8988T (cell line): ENCODE data around the gene BTBD16.

Source experiments
- DNase-seq: peaks from one replicate; pipeline ENCODE4 v3.0.0; 2011

BTBD16 gene

DNA sequence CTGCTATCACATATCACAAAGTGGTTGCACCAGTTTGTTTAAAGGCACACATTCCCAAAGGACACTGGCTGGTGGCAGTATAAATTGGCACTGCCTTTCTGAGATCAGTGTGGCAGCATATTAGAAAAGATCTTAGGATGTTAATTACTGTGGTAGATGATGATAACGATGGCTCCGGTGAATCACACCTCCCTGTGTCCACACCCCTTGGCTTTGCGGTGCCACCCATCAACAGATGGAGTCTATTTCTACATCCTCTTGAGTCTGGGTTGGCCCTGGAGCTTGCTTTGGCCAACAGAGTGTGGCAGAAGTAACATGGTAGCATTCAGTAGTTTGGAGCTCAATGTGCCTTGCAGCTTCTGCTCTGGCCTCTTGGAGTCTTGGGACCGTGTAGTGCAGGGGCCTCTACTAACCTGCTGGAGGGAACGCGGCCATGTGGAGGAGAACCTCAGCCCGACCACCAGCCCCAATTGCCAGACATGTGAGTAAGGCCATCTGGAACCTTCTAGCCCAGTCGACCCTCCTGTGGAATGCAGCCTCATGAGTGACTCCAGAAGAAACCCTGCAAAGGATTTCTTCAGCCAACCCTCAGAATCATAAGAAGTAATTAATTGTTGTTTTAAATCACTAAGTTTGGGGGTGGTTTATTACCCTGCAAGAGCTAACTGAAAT is 76.2 kb downstream of the BTBD16 start:
- no peak for DNase-seq

GRCh38 chr10:122348512-122348911 is 77.4 kb downstream of the BTBD16 start:
- DNase-seq = no peak

DNA sequence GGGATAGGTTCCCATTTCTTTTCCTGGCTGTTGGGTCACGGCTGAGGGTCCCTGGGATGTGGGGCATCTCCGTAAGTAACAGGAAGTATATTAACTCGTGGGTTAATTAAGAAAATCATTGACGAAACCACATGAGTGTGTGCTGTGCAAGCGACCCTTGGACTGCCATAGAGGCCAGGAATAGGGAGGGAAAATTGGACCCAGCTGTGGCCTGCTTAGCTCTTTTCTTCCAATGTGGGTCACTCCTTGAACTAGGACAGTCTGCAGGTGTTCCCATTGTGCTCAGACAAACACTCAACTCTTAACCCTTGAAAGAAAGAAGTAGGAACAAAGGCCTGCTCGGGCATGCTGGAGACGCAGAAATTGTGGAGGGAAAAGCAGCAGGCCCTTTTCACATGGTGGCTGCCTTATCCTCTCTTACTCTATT is 77.9 kb downstream of the BTBD16 start:
- DNase-seq = no peak

DNA sequence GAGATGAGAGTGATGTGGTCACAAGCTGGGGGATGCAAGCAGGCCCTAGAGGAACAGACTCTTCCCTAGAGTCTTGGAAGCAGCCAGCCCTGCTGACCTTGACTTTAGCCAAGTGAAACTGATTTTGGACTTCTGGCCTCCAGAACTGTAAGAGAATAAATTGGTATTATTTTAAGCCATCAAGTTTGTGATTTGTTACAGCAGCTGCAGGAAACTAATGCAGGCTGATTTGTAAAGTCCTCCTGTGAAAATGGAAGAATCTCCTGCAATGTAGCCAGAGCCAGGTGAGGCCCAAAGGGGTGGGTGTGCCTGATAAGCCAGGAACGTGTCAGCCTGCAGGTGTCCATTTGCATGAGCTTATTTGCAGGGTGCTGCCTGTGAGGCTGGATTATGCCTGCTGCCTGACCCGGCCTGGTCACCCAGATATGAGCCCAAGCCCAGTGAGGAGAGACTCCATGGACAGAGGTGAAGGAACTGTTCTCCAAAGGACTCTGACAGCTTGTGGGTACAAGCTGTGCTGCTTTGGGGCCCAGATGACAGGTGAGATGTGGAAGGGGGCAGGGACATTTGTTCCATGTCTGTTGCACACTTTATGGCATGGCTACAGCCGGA is 78.8 kb downstream of the BTBD16 start:
- no peak for DNase-seq

GRCh38 chr10:122350893-122351292 is 79.8 kb downstream of the BTBD16 start:
- no peak for DNase-seq

- DNase-seq = no peak
Observed at GRCh38 chr10:122352817-122353525, 81.9 kb downstream of the BTBD16 start.

- no peak for DNase-seq
Observed at GRCh38 chr10:122354383-122354782, 83.3 kb downstream of the BTBD16 start.

GRCh38 chr10:122357685-122358084 is 86.6 kb downstream of the BTBD16 start:
- no peak for DNase-seq

DNA sequence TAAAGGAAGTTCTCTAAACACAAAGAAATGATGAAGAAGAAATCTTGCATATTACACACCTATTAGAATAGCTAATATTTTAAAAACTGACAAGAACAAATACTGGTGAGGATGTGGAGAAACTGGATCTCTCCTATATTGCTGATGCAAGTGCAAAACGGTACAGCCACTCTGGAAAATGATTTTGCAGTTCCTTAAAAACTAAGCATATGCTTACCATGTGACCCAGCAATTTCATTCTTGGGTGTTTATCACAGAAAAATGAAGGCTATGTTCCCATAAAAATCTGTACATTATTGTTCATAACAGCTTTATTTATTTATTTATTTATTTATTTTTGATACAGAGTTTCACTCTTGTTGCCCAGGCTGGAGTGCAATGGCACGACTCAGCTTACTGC is 88.5 kb downstream of the BTBD16 start:
- no peak for DNase-seq

- no peak for DNase-seq
Observed at GRCh38 chr10:122361046-122361445, 90.0 kb downstream of the BTBD16 start.

DNA sequence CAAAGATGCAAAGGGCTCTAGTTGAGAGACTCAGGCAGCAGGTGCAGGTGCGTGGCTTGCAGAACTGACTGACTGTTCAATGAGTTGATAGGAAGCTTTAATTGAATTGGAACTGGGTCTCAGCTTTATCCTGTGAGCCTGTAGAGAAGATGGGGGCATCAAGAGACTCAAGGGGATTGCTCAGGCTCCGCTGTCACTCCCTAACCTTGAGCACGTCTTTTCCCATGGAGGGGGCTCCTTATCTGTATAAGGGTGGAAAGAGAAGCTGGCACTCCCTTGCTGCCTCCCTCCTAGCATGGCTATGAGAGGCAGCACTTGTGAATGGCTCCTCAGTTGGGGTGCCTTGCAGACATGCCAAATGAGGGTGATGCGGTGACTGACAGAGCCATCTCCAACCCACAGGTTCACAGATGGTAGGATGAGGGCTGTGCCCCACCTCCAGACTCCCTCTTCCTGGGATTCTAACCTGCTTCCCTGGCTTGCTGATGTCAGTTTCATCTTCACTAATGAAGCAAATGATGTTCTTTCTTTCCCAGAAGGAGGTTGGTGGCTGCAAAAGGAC is 91.0 kb downstream of the BTBD16 start:
- DNase-seq = no peak

DNA sequence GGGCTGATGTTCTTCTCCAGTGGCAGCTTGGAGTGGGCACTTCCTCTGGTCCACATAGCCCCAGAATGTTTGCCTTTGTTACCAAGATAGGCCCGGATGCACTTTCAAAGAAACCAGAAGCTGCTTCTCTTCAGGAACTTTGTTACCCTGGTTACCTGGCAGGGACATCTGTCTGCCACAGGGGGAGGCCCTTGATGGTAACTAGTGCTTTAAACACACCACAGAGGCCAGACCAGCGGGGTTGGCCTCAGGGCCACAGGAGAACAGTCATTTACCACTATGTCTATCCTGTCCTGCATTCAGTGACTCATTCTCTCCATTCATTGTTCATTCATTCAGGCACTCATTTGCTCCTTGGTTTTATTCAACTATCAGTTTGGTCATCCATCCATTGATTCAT is 91.5 kb downstream of the BTBD16 start:
- no peak for DNase-seq

DNA sequence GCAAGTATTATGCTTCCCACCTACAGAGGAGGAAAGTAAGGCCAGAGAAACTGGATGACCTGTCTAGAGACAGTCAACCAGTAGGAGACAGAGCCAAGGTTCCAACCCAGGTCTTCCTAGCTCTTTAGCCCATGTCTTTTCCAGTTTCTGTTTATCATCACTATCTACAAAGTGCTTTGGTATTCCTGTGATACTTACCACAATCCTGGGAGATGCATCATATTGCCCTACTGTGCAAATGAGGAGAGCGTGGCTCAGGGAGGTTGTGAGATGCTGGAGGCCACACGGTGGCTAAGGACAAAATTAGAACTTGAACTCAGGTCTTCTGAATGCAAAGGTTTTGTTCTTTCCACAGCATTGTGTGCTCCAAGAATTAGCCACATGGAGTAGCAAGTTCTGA is 92.2 kb downstream of the BTBD16 start:
- DNase-seq = no peak

DNA sequence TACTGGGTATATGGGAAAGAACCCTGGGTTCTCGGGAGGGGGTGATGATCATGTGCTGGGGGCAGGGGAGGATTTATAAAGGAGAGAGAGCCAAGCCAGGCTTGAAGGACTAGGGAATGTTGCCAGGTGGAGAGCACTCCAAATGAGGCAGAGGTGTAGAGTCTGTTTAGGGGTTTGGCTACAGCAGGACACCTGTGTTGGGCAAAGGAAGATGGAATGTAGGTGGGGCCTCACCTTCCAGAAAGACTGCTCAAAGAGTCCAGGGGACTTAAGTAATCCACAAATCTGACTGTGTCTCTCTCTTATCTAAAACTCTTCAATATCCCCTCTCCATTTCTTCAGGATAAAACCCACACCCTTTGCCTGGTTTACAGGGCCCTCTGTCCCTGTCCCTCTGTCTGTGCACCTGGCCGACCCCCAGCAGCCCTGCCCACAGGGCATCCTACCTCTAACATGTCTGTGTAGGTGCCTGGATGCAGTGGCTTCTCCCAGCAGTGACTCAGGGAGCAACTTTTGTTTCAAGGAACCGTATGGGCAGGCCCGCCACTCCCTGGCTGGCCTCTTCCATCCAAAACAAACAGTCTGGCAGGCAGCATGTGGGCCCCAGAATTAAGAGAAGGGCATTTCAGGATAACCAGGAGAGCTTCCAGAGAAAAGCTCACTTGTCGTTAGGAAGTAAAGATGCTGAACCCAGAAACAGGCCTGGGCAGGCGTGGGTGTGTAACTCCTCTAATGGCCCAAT is 92.8 kb downstream of the BTBD16 start:
- DNase-seq = no peak

DNA sequence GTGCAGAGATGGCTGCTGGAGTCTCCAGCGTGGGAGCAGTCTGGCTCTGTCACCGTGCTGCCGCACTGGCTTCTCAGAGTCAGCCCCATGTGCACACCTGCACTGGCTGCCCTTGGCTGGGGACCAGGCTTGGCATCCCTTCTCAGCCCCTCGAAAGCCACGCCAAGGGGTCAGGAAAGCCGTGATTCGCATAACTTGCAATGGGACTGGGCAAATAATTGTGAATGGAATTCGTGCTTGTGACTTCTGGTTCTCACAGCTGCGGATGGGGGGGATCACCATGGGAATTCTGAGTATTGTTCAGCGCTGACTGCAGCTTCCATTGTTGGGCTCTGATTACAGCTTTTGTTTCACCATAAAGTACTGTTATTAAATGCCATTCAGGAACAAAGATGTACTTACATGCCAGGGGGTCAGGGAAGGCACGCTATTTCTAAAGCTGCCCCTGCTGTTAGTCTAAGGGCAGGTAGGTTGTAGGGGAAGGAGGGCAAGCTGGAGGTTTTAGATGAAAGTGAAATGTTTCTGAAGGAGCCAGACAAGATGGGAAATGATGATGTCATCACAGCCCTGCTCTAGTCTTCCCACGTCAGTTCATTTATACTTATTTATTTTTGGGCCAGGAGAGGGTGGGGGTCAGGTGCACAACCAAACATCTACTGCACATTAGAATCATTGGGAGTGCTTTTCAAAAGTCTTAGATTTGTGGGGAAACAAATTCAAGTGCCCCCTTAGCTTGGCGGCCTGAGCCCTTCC is 97.6 kb downstream of the BTBD16 start:
- no peak for DNase-seq

- DNase-seq = no peak
Observed at GRCh38 chr10:122373108-122373507, 102.0 kb downstream of the BTBD16 start.

DNA sequence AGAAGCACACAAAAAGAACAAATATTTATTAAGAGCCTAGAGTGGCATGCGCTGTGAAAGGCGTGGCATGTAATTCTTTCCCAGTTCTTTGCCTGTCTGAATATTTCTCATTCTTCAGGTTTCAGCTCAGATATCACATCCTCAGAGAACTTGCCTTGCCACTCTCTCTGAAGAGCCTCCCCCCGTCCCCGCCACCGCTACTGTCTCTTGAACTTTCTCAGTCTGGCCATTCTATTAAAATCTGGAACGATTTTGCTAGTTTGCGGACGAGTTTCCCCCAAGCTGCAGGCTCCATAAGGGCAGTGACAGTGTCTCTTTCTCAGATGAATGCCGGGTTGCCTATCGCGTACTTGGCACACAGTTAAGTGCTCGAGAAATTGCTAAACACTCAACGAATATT is 102.6 kb downstream of the BTBD16 start:
- DNase-seq = no peak

DNA sequence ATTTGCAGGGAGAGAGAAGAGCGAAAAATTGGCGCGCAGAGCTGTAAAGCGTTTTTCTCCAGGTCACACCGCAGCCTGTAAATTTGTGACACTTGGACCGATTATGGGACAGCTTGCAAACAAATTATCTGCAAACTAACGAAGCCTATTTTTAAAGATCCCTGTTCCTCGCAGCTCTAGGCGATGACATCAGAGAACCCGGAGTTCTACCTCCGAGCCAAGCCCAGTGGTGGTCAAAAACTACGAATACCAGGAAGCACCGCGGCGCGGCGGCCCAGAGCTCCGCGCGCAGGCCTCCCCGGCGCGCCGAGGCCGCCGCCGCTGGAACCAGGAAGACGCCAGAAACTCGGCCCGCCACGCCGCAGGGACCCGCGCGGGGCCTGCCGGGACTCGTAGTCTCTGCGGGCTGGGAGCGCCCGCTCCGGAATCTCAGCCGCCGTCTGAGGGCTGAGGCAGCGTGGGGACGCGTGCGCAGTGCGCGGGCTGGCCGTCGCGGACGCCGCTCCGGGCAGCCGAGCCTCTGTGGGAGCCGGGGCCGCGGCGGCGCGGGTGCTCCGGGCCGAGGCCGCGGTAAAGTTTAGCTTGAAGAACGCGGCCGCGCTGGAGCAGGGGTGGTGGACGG is 103.3 kb downstream of the BTBD16 start, which contains the start of gene PLEKHA1:
Gene PLEKHA1, plus strand, starts transcription at position 472 of the 622 bp plus-strand sequence. CDS start 18,493 bp downstream, outside the sequence.
- DNase-seq = peak; percentile 87

- peak; percentile 45 for DNase-seq
Observed at GRCh38 chr10:122374859-122375678, 104.0 kb downstream of the BTBD16 start.

- no peak for DNase-seq
Observed at GRCh38 chr10:122375679-122376160, 104.6 kb downstream of the BTBD16 start.
